Measurements from ENCODE around the gene ZNF579.

The ZNF579 gene

DNA sequence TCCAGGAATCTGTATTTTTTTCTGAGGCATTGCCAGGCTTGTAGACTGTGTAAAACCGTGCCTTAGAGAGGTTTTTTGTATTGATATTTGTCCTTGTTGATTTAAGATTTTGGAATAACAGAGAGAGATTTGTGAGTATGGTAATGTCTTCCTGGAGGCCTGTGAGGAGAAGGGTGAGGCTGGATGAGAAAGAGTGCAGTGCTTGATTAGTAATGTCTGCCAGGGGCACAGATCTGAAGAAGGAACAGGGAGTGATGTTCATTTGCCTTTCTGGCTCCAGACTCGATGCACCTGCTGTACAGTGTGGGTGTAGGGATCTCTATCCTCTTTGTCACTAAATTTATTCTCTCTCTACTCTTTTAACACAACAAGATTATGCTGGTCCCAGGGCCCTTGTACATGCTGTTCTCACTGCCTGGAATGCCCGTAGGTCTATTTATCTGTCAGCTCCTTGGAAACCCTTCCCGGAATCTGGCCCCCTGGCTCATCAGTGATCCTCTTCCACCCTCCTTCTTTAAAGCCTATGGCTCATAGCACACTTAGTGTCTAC lies 14.4 kb upstream of the ZNF579 start:
- no peak for DNase-seq (ENCODE audit: low read depth)
- no peak overlapping the region for H3K4me3 ChIP-seq (replicated peaks; ENCODE audit: low read depth, low read length)
- TF ChIP-seq, protein P1, sequence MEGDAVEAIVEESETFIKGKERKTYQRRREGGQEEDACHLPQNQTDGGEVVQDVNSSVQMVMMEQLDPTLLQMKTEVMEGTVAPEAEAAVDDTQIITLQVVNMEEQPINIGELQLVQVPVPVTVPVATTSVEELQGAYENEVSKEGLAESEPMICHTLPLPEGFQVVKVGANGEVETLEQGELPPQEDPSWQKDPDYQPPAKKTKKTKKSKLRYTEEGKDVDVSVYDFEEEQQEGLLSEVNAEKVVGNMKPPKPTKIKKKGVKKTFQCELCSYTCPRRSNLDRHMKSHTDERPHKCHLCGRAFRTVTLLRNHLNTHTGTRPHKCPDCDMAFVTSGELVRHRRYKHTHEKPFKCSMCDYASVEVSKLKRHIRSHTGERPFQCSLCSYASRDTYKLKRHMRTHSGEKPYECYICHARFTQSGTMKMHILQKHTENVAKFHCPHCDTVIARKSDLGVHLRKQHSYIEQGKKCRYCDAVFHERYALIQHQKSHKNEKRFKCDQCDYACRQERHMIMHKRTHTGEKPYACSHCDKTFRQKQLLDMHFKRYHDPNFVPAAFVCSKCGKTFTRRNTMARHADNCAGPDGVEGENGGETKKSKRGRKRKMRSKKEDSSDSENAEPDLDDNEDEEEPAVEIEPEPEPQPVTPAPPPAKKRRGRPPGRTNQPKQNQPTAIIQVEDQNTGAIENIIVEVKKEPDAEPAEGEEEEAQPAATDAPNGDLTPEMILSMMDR (IDR thresholded peaks at IDR 0.05; ENCODE audit: low read length, missing control alignments), result no peak

DNA sequence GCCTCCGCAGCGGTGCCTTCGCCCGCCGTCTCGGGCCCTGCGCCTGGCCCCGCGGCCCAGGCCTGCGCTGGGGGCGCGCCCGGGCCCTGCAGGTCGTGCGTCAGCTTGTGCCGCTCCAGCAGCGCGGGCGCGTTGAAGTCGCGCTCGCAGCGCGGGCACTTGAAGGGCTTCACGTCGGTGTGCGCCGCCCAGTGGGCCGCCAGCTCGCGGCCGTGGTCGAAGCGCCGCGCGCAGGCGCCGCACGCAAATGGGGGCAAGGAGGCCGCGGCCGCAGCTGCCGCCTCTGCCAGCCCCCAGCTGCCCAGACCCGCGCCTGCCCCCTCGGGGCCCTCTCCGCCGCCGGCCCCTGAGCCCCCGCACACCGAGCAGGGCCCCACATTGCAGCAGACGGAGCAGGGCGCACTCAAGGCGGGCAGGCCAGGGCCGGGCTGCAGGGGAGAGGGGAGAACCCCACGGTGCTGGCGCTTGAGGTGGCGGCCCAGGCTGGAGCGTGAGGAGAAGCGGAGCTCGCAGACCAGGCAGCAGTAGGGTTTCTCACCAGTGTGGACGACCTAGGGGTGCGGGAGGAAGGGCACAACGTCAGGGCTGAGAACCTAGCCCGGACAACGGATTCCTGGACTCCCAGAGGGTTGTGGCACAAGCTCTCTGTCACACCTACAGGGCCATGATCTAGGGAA lies 12.6 kb upstream of the ZNF579 start:
- H3K4me3 ChIP-seq (replicated peaks; ENCODE audit: low read depth, low read length), result no peak overlapping the region
- DNase-seq (ENCODE audit: low read depth), result no peak
- TF ChIP-seq, protein P1 (IDR thresholded peaks at IDR 0.05; ENCODE audit: low read length, missing control alignments), result no peak

DNA sequence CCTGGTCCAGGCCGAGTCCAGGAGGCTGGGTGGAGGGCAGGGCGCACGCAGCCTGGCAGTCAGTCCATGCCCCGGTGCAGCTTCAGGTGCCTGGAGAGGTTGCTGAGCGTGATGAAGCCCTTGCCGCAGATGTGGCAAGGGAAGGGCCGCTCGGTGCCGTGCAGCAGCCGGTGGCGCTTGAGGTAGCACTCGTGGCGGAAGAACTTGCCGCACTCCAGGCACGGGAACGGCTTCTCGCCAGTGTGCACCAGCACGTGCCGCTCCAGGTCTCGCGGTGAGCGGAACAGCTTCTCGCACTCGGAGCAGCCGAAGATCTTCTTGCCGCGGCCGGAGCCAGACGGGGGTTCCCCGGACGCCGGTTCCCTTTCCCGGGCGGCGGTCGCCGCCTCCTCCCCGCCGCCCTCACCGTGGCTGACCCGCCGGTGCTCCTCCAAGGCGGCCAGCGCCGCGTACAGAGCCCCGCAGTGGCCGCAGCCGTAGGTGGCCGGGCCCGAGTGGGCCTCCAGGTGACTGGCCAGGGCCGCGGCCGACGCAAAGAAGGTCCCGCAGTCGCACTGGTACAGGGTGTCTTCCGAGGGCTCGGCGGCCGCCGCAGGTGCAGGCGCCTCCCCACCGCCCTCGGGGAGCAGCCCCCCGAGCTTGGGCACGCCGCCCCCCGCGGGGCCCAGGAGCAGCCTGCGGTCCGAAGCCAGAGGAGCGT lies 11.9 kb upstream of the ZNF579 start:
- no peak for DNase-seq (ENCODE audit: low read depth)
- TF ChIP-seq, protein P1 (IDR thresholded peaks at IDR 0.05; ENCODE audit: low read length, missing control alignments), result no peak
- no peak overlapping the region for H3K4me3 ChIP-seq (replicated peaks; ENCODE audit: low read depth, low read length)

DNA sequence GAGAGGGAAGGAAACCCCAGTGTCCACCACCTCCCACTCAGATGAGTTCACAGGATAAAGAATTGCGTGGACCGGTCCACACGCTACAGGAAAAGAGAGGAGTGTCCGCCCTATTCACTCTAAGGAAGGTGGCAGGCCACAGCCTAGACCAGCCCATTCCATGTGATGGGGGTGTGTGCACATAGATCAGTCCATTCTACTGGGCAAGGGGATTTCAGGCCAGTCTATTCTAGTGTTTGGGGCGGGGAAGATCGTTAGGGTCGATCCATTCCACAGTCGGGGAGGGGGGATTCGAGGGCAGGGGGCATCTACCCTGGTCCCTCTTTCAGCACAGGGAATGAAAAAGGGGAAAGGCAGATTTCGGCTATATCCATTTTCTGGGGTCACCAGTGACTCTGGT lies 10.9 kb upstream of the ZNF579 start:
- TF ChIP-seq, protein P1 (IDR thresholded peaks at IDR 0.05; ENCODE audit: low read length, missing control alignments), result no peak
- no peak overlapping the region for H3K4me3 ChIP-seq (replicated peaks; ENCODE audit: low read depth, low read length)
- DNase-seq (ENCODE audit: low read depth), result no peak

GRCh38 chr19:55590617-55591016 lies 10.0 kb upstream of the ZNF579 start:
- DNase-seq (ENCODE audit: low read depth), result no peak
- TF ChIP-seq, protein P1 (IDR thresholded peaks at IDR 0.05; ENCODE audit: low read length, missing control alignments), result no peak

DNA sequence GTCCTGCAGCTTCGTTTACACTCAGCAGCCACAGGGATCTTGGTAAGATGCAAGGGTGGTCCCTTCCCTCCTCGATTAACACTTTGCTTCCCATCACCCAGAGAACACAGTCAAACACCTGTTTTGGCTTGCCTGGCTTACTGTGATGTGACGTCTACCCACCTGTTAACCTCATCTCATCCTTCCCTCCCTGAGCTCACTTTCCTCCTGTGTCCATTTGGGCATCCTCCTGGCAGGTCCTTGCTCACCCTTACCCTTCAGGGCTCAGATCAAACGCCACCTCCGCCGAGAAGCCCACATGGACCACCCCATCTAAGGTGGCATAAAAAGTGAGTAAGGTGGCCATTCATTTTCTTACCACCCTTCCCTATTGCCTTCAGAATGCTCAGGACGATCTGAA lies 9.5 kb upstream of the ZNF579 start:
- TF ChIP-seq, protein P1 (IDR thresholded peaks at IDR 0.05; ENCODE audit: low read length, missing control alignments), result no peak
- no peak for DNase-seq (ENCODE audit: low read depth)
- H3K4me3 ChIP-seq (replicated peaks; ENCODE audit: low read depth, low read length), result no peak overlapping the region

More at GRCh38 chr19:55590617-55591016, 10.0 kb upstream of the ZNF579 start:
- H3K4me3 ChIP-seq (replicated peaks; ENCODE audit: low read depth, low read length), result no peak overlapping the region

Data from fibroblast of pulmonary artery (primary cell).